Stimulated activated CD4-positive, alpha-beta T cell treated with anti-CD3 and anti-CD28 coated beads, Interleukin-2, amount 100 ng/mL, for 4 hours (primary cell): ENCODE data around the gene LENG9.
"Not testable (repeated sequence)": the region's sequence is repeated elsewhere in the genome, so short reads cannot be mapped to it uniquely, and the experiment has no call there.

Experiments
- DNase-seq: peaks from one replicate; pipeline ENCODE4 v3.0.0-alpha.2; 2020; ENCODE audit warnings: low read depth

The LENG9 gene

GRCh38 chr19:54478677-54479266 is 15.2 kb upstream of the LENG9 start:
- DNase-seq: no peak

DNA sequence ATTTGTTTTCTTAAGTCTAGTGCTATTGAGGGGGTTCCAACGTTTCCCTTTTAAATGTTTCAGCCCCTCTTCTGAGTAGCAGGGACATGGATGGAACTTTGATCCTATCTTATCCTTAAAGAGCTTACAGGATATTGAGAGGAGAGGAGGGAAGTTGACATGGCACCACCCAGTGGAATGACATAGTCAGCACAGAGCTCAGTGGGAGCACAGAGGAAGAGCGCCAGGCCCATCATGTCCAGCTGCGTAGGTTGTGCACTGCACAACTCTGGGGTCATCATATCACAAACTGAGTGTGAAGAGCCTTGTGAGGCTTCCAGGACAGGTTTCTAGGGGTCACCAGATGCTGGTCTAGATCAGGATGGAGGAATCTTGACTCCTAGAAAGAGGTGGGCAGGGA is 14.1 kb upstream of the LENG9 start:
- DNase-seq: no peak

DNA sequence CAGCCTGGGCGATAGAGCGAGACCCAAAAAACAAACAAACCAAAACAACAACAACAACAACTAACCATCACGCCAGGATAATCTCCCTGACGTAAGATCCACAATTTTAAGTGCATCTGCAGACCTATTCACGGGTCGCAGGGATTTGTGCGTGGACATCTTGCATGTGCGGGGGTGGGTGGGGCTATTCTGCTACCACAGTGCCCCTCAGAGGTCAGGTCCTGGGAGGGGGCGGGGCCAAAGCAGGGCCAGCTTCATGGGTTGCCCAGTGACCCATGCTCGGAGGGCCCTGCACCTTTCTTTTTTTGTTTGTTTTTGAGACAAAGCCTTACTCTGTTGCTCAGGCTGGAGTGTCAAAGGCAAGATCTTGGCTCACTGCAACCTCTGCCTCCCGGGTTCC is 12.1 kb upstream of the LENG9 start:
- no peak for DNase-seq

- DNase-seq: no peak
These were observed 10.4 kb upstream of the LENG9 start for GRCh38 chr19:54473892-54474372.

DNA sequence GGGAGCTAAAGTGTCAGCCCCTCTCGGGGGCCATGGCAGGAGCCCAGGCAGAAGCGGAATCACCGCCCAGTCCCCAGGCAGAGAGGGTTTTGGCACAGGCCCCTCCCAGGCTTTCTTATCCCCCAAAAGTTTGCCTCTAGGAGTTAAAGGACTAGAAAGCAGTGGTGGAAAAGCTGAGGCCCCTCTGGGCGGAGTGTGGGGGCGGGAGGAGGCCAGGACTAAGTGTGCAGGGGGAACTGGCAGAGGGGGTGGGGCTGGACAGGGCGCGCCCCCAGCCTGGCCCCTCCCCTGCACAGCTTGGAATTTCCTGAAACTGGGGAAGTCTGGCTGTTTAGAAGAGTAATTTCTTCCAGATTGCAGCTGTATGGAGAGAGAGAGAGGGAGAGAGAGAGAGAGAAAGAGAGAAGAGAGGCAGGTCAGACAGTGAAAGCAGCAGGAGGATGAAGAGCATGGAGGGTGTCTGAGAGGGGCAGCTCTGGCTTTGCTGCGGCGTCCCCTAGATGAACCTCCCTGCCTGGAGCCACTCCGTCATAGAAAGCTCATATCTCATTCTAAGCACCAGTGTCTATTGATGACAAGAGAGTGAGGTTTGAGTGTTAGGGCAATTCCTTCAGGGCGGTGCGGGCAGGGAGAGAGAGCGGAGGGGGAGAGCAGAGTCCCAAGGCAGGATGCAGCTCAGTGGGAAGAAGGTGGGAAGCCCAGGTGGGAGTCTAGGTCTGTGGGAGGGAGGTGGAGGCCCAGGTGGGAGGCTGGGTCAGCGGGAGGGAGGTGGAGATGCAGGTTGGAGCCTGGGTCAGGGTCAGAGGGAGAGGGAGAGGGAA is 9.7 kb upstream of the LENG9 start, which contains the start of gene CDC42EP5:
TSS of gene CDC42EP5 (minus strand) at position 226 of the 821 bp plus-strand sequence. CDS start 7,749 bp downstream, outside the sequence.
- DNase-seq: no peak

- DNase-seq: no peak
These were observed 7.6 kb upstream of the LENG9 start for GRCh38 chr19:54470991-54471782.

DNA sequence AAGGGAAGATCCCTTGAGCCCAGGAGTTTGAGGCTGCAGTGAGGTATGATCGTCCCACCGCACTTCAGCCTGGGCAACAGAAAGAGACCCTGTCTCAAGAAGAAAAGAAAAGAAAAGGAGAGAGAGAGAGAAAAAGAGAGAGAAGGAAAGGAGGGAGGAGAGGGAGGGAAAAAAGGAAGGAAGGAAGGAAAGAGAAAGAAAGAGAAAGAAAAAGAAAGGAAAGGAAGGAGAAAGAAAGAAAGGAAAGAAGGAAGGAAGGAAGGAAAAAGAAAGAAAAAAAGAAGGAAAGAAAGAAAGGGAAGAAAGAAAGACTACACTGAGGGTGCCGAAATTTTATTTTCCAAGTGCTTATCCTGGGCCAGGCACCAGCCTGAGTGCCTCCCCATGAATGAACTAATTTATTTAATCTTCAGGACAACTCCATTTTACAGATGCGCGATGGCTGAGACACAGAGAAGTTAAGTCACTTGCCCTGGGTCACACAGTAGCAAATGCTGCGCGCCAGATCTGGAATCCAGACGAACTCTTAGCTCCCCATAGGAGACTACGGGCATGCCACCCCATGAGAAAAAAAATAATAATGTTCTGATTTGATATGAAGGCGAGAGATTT is 6.8 kb upstream of the LENG9 start:
- DNase-seq: no peak

DNA sequence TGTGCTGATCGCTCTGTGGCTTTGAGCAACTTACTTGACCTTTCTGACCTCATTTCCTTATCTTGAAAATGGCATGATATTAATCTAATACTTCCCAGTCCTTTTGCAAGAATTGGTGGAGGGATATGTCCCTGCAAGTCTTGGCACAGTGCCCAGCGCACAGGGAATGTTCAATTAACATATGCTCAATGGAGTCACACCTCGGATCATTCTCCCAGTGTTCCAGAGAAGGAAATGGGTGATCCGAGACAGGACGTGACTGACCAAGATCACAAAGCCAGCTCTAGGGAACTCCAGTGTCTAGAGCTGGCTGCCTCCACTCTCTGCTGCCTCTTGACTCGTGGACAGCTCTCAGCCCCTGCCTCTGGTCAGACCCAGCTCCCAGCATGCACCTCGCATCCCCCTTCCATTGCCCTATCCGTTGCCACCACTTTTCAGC is 5.9 kb upstream of the LENG9 start:
- no peak for DNase-seq

DNA sequence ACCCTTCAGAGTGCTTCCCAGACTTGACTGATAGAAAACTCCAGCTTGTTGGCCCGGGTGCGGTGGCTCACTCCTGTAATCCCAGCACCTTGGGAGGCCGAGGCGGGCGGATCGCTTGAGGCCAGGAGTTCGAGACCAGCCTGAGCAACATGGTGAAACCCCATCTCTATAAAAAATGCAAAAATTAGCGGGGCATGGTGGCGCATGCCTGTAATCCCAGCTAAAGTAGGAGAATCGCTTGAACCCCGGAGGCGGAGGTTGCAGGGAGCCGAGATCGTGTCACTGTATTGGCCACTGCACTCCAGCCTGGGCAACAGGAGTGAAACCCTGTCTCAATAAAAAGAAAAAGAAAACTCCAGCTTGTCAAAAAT is 2.5 kb upstream of the LENG9 start:
- DNase-seq: not testable (repeated sequence)

DNA sequence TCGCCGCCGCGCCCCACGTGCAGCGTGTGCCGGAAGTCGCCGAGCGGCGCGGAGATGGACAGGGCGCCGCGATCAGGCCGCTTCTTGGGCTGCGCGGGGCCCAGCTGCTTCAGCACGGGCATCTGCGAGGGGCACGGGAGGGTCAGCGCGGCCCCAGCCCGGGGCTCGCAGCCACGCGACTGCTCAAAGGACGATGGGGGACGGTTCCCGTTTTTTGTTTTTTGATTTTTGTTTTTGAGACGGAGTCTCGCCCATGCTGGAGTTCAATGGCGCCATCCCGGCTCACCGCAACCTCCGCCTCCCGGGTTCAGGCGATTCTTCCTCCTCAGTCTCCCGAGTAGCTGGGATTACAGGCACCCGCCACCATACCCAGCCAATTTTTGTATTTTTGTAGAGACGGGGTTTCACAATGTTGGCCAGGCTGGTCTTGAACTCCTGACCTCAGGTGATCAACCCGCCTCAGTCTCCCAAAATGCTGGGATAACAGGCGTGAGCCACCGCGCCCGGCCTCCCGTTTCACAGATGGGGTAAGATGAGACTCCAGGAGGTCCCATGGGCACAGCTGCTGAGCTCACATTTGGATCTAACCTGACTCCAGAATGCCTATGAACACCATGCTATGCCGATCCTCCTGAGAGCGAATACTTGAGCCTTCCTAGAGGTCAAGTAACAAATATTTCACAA is 2.0 kb upstream of the LENG9 start:
- no peak for DNase-seq

DNA sequence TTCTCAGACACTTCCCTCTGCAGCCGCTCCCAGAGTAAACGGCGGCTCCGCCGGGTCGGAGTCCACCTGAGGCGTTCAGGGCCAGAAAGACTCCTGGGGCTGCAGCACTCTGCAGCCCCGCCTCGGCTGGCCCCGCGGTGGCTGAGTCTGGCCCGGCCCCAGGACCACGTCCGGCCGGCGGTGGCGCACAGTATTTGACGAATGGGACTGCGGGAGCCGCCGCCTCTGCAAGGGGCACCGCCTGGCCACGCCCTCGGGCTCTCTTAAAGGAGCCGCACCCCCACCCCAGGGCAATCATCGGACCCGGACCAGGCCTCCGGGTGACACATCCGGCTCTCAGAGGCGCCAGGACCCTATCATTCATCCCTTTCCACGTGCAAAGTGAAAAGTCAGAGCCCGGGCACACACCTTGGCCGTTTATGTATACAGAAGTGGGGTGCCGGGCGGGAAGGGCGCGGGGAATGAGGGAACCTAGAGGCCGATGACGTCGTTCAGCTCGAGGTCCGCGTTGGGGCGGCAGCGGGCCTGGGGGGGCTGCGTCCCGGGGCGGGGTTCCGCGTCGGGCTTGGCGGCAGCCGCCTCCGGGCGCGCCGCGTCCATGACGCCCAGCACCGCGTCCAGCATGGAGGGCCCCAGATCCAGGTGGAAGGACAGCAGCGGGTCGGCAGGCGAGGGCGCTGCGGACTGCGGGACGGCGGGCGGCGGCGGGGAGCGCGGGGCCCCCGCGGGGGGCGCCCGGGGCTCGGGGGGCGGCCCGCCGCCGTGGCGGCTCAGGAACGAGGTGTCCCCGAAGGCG is 1.2 kb upstream of the LENG9 start:
- peak; percentile 50 for DNase-seq

GRCh38 chr19:54464044-54464629 is 559 bp upstream of the LENG9 start:
- peak; percentile 72 for DNase-seq

DNA sequence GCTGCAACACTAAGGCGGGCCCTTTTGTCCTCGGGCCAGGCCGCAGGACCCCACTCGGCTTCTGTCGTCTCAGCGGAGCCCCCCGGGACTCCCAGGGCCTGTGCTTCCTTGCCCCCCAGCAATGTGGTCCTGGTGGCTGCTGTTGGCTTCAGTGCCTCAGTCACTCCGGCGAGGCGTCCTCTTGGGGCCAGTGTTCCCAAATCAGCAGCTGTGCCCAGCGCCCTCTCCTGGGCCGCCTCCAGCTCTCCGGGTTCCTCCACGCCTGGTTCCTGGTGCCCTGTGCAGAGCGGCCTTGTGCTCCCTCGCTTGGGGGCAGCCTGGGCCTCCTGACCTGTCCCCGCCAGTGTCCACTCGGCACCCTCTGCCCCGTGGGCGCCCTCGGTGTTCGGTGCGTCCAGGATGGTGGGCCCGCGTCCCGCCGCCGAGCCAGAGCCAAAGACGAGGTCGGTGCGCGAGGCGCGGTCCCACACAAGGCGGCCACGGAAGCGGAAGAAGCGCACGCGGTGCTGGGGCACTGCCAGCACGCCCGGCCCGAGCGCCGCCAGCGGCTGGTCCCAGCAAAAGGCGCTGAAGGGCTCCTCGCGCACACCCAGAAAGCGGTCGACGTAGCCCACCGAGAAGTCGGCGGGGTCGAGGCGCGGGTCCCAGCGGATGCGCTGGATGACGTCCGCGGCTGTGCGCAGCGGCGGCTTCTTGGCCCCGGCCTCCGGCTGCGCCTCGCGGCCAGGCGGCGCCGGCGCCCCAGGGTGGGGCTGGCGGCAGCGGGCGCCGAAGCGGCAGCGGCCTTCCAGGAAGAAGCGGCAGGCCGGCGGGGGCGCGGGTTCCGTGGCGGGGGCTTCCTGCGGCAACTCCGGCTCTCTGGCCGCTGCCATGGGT is 685 bp downstream of the LENG9 start:
- peak; percentile 50 for DNase-seq

DNA sequence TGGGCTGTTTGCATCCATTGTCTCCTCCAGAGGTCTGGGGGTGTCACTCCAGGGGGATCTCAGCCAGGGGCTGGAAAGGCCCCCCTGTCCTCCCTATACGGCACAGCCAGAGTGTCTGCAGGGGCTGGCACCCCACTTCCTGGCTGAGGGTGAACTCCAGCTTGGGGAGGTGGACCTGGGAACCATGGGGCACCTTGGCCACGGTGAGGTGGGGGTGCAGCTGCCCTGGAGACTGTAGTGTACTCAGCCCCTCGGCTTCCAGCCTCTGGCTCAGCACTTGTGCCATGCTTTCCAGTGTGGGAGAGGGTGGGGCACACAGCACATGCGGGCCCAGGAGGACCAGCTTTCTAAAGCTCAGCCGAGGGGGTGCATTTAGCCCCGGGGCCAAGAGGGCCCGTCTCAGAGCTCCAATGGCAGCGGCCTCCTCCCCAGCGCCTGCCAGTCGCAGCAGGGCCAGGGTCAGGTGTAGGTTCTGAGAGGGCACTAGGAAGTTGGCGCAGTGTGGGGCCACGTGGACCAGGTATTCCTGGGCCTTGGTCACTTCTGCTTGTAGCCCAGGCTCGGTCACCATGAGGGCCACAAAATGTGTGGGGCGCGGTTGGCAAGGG is 1.4 kb downstream of the LENG9 start:
- no peak for DNase-seq

DNA sequence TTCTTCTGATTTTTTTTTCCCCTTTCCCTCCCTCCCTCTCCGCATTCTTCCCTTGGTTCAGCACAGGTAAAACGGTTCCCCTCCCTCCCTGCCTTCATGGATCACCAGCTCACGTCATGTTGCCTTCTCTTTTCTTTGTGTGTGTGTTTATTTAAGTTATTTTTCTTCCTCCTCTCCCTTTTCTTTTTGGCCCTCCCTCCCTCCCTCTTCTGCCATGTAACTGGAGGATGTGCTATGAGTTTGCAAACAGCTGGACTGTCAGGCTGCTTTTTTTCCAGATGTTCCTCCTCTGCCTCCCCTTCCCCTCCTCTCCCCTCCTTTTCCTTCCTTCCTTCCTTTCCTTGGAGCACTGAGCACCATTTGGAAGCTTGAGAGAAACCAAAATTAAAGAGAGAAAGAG is 2.0 kb downstream of the LENG9 start:
- DNase-seq: no peak

- DNase-seq: no peak
These were observed 2.4 kb downstream of the LENG9 start for GRCh38 chr19:54461210-54461609.

- DNase-seq: no peak
These were observed 3.2 kb downstream of the LENG9 start for GRCh38 chr19:54460230-54461005.
